Measurements from ENCODE around the gene PCAT7.
"Not testable (repeated sequence)": the region's sequence is repeated elsewhere in the genome, so short reads cannot be mapped to it uniquely, and the experiment has no call there.

Gene PCAT7

GRCh38 chr9:94564279-94564678 lies 9.4 kb downstream of the PCAT7 start:
- DNase-seq, result not testable (repeated sequence)

DNA sequence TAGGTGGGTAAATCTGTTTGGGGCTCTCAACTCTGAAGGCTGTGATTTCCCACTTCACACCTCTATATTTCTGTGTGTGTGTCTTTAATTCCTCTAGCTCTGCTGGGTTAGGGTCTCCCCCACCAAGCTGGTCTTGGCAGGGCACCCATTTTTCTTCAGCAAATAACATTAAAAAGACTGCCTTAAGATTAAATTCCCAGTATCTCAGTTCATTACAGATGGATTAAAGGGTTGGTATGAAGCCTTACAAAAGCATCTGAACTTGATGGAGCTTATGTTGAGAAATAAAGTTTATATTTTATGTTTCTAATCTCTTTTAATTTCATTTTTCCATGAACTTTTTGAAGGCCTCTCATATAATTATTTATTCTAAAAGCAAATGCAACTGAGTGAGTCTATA lies 11.7 kb downstream of the PCAT7 start:
- DNase-seq, result no peak

- no peak for DNase-seq
These were observed 12.4 kb downstream of the PCAT7 start for GRCh38 chr9:94567271-94567670.

DNA sequence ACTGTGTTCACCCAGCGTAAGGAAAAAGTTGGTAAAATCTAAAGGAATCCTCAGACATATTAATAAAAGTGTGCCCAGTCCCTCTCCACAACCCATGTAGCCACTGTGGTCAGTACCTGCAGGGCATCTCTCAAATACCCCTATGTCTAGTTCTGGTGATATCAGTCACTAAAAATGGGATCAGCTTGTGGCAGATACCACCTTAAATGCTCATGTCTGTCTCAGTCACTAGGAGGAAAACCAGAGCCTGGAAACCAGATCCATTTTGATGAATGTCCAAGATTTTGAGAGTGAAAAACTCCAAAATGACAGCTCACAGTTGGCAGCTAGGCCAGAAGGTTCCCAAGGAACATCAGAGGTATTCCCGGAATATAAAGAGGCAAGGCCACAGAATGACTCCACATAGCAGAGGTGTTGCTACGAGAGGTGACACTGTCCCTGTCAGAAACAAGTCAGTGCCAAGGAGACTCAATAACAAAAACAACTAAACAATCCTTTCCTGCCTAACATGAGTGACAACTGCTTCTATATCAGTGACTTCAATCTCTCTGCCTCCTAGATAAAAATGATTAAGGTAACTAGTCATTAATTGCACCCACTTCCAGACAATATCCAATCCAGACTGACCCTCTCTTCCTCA lies 13.5 kb downstream of the PCAT7 start:
- DNase-seq, result no peak

- no peak for DNase-seq
These were observed 14.3 kb downstream of the PCAT7 start for GRCh38 chr9:94568972-94569712.

GRCh38 chr9:94576131-94576530 lies 21.2 kb downstream of the PCAT7 start:
- DNase-seq, result no peak

DNA sequence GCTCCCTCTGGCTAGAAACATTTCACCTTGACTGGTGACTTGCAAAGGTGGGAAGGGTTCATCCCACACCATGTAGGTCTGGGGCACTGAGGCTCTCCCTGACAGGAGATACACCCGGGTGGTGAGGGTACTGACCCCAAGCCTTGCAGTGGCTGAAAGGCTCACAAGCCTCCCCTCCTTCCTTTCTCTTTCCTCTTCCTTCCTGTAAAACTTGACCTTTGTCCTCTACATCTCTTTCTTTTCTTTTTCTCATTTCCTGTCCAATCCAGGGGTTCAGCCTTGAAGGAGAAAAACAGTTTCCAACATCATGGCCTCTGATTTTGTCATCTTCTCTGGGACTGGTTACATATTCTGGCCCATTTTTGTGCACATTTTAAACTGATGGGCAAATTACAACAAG lies 22.2 kb downstream of the PCAT7 start:
- no peak for DNase-seq

DNA sequence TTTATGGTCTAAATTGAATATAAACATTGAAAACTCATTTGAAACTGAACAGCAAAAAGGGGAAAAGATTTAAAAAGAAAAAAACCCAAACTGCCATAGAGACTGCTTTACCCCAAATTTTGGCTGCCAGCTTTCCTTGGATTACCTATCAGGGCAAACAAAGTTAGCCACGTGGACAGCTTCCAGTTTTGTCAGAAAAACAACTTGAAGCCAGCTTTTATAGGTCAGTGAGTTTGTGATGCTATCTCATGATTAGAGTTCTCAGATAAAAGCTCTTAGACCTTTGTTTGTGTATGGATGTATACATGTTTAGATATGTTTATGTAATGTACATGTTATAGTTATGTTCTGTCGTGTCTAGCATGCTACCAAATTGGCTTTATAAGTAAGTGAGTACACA lies 22.7 kb downstream of the PCAT7 start:
- no peak for DNase-seq

DNA sequence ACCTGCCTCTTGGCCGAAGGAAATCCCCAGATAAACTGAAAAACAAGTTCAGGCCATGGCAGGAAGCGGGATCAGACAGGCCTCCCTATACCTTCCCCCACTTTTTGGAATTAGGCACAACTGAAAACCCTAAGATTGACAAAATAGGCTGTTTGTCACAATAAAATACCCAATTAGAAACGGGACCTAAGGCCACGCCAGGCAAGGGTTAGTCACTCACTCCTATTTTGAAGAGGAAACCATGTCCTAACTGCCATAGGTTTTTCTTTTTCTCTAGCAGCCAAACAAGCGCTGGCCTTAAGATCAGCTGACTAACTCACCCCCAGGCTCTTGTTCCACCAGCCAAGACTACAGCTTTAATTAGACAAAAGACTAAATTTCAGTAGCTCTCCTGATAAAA lies 26.8 kb downstream of the PCAT7 start:
- DNase-seq, result no peak

- DNase-seq, result no peak
These were observed 29.7 kb downstream of the PCAT7 start for GRCh38 chr9:94584555-94584954.

DNA sequence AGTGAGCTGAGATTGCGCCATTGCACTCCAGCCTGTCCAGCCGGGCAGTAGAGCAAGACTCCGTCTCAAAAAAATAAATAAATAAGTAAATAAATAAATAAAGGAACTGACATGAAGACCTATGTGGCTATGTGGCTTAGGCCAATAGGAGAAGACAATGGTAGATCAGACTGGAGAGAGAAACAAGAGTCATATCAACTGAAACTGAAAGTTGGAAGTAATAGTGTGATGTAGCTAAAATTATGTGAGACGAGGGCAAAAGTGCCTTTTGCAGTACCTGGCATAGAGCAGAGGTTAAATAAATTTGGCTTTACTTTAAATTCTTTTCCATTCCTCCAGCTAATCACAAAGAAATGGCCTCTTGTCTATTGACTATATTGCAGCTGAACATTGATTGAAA lies 31.4 kb downstream of the PCAT7 start:
- no peak for DNase-seq

DNA sequence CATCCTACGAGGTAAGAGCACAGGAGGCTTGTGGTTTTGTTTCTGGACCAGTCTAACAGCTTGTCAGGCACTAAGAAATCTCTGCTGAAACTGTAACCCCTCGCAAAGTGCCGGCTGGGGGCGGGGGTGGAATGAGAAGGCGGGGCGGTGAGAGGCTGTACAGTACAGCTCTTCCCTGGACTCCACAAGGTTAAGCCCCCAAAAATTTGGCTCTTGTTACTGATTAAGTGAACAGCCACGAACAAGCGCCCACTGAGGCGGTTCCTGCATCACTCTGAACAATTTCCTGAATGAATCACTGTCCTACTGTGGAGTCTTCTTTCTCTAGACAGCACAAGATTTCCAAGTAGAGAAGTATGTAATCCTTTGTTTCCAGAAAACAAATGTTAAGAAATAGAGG lies 31.9 kb downstream of the PCAT7 start:
- DNase-seq, result no peak

DNA sequence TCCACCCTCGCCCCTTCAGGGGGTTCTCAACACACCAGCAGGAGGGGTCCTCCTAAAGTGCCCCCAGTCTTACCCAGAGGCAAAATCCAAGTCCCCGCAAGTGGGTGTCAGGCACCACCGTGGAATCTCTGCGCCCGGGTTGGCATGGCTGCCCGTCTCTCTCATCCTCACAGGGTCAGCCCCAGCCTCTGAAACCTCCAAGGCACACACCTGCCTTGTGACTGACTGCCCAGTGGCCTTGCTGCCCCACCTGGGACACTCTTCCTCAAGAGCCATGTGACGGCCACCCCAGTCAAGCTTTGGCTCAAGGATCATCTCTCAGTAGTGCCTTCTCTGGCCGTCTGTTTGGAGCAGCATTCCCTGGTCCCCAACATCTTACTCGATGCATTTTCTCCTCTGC lies 33.8 kb downstream of the PCAT7 start:
- no peak for DNase-seq

GRCh38 chr9:94591046-94591545 lies 36.2 kb downstream of the PCAT7 start:
- not testable (repeated sequence) for DNase-seq

DNA sequence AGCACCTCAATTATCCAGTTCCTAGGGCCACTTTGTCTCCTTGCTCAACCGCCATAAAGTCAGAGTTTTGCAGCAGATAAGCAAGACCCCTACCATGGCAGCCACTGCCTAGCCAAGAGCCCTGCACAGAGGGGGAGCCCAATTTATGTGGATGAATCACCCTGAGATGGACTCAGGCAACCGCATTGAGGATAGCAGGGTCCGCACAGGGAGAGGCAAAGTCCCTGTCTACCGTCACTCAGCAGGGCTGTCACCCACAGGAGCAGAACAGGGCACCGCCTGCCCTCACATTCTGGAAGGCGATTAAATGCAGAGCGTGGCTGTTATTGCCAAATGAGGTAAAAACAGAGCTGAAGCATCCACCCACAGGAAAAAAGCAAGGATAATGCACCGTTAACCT lies 37.0 kb downstream of the PCAT7 start:
- DNase-seq, result no peak

- DNase-seq, result not testable (repeated sequence)
These were observed 37.8 kb downstream of the PCAT7 start for GRCh38 chr9:94592683-94593082.

- no peak for DNase-seq
These were observed 38.8 kb downstream of the PCAT7 start, which contains the start of gene FBP2 for GRCh38 chr9:94593459-94594345. Gene FBP2, minus strand, starts transcription at chr9:94593824. Its CDS starts 98 bp downstream, at chr9:94593726.

DNA sequence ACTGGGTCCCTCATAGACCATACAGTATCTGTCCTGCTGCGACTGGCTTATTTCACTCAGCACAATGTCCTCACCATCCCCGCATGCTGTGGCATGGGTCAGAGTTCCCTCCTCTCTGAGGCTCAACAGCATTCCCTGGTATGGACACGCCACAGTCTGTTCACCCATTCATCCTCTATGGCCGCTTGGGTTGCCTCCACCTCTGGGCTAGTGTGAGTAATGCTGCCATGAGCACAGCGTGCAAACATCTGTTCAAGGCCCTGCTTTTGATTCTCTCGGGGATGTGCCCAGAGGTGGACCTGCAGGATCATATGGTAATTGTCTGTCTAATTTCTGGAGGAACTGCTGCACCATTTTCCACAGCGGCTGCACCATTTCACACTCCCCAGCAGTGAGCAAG lies 44.2 kb downstream of the PCAT7 start:
- no peak for DNase-seq

DNA sequence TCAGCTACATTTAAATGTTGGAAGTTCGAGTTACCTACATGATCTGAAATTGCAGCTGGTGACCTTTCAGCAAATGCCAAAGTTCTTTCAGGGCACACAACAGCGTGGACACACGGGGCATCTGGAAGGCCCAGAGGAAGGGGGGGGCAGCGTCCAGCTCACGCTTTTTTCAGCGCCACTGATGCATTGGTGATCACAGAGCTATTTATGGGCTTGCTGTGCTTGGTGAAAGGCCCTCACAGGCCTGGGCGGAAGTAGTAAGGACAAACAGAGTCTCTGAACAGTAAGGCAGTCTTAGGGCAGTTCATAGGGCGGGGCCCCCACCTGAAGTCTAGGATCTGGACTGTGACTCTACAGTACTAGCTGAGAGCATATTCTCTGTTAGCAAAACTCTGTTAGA lies 45.4 kb downstream of the PCAT7 start:
- no peak for DNase-seq

GRCh38 chr9:94600715-94601114 lies 45.8 kb downstream of the PCAT7 start:
- DNase-seq, result no peak

GRCh38 chr9:94602666-94603065 lies 47.8 kb downstream of the PCAT7 start:
- no peak for DNase-seq

- peak; percentile 41 for DNase-seq
These were observed 48.6 kb downstream of the PCAT7 start for GRCh38 chr9:94603259-94604160.

All from effector CD4-positive, alpha-beta T cell (primary cell).